Activated B cell treated with CpG ODN at 0.5 μM for 24 hours (primary cell): ENCODE data around the gene CMA1. TPM values are rescaled to one million over a fixed set of nuclear protein-coding genes. Genes with fewer than 3 reads are reported as not detected.

Source experiments
- ATAC-seq: fragments of 200-7000 bp; cut with Tn5 transposase; one replicate; pipeline ENCODE4 v1.10.0; 2021; ENCODE audit warnings: low read depth, mild to moderate bottlenecking, moderate library complexity
- CTCF ChIA-PET: fragments of 350-600 bp; sonication (Branson Sonifier 250); formaldehyde crosslinking; loops from one replicate; lab custom pipeline; 2021; ENCODE audit warnings: antibody characterized with exemption; lab: Charles Lee
- POLR2A ChIA-PET: fragments of 350-600 bp; sonication (Branson Sonifier 250); formaldehyde crosslinking; loops from one replicate; lab custom pipeline; 2021; ENCODE audit warnings: antibody characterized with exemption; lab: Charles Lee
- DNase-seq: peaks from one replicate; pipeline ENCODE4 v3.0.0; 2022
- H3K27ac Mint-ChIP-seq: one replicate; pipeline ENCODE4 v1.8.0; 2020; ENCODE audit warnings: mixed read lengths
- H3K27me3 Mint-ChIP-seq: one replicate; pipeline ENCODE4 v1.8.0; 2021; ENCODE audit warnings: mixed read lengths
- H3K36me3 Mint-ChIP-seq: one replicate; pipeline ENCODE4 v1.8.0; 2021; ENCODE audit warnings: low read depth, mixed read lengths
- H3K4me1 Mint-ChIP-seq: one replicate; pipeline ENCODE4 v1.8.0; 2021; ENCODE audit warnings: mixed read lengths
- H3K4me3 Mint-ChIP-seq: one replicate; pipeline ENCODE4 v1.8.0; 2020; ENCODE audit warnings: mild to moderate bottlenecking, mixed read lengths
- H3K9me3 Mint-ChIP-seq: one replicate; pipeline ENCODE4 v1.8.0; 2020; ENCODE audit warnings: mixed read lengths
- CTCF ChIP-seq: fragments of 200-600 bp; IDR thresholded peaks from one replicate; pipeline ENCODE4 v1.8.0; 2022; ENCODE audit warnings: antibody characterized with exemption, mild to moderate bottlenecking
- intact Hi-C: fragments of 100-400 bp; cut with micrococcal nuclease; formaldehyde crosslinking; loops from one replicate; pipeline ENCODE4 v1.15.1; 2024
- total RNA-seq: library from RNA; stranded (reverse); gene quantifications from 2 replicates; pipeline ENCODE4 v1.2.3, GENCODE V29; 2022

The CMA1 gene
- total RNA-seq, 1 donor from 2014 or later: not detected

GRCh38 chr14:24456980-24457379 lies 51.1 kb downstream of the CMA1 start:
- Mint-ChIP-seq H3K27me3 (no peaks in the 10 kb centered on the region), H3K4me1 (no peaks in the 10 kb centered on the region), H3K27ac (no peak overlapping the region), H3K4me3 (no peak overlapping the region), H3K9me3 (no peaks in the 10 kb centered on the region), H3K36me3 (peaks cover 11% of the 10 kb centered on the region)
- no peak for TF ChIP-seq CTCF
- intact Hi-C loops: no loop called here
- DNase-seq: no peak
- no peak for ATAC-seq
- CTCF ChIA-PET: no interaction called here
- POLR2A ChIA-PET: no interaction called here

Other genes starting within 250 kb of the CMA1 start
- 6.4 and 6.5 TPM in 2 replicates for gene TGM1, start 245.1 kb downstream of the CMA1 start, total RNA-seq
- 53.6 and 70.5 TPM in 2 replicates for gene RABGGTA, start 236.7 kb downstream of the CMA1 start, total RNA-seq
- 32.5 and 33.9 TPM in 2 replicates for gene DHRS1, start 208.5 kb downstream of the CMA1 start, total RNA-seq
- gene NOP9, start 208.4 kb downstream of the CMA1 start, total RNA-seq: 30.5 and 36.4 TPM in 2 replicates
- 9.2 and 9.4 TPM in 2 replicates for gene CIDEB, start 200.3 kb downstream of the CMA1 start, total RNA-seq
- 7.7 and 9.1 TPM in 2 replicates for gene LTB4R2, start 198.1 kb downstream of the CMA1 start, total RNA-seq
- gene LTB4R, start 196.8 kb downstream of the CMA1 start, total RNA-seq: 8.2 and 8.6 TPM in 2 replicates
- gene ADCY4, start 173.2 kb downstream of the CMA1 start, total RNA-seq: 2.3 and 2.4 TPM in 2 replicates
- 38.9 and 39.2 TPM in 2 replicates for gene RIPK3, start 168.3 kb downstream of the CMA1 start, total RNA-seq
- gene NFATC4, start 140.1 kb downstream of the CMA1 start, total RNA-seq: 9.4 and 11.2 TPM in 2 replicates
- 0.02 and 0.04 TPM in 2 replicates for gene NYNRIN, start 109.3 kb downstream of the CMA1 start, total RNA-seq
- gene CBLN3, start 78.6 kb downstream of the CMA1 start, total RNA-seq: 56.0 and 61.1 TPM in 2 replicates
- gene KHNYN, start 78.3 kb downstream of the CMA1 start, total RNA-seq: 121 and 130 TPM in 2 replicates
- 70.6 and 80.0 TPM in 2 replicates for gene SDR39U1, start 65.5 kb downstream of the CMA1 start, total RNA-seq
- not detected in 2 replicates for gene CTSG, start 68.0 kb upstream of the CMA1 start, total RNA-seq
- gene GZMH, start 101.4 kb upstream of the CMA1 start, total RNA-seq: 0.49 and 0.93 TPM in 2 replicates
- gene GZMB, start 125.9 kb upstream of the CMA1 start, total RNA-seq: 2.3 and 2.9 TPM in 2 replicates